Activated naive CD4-positive, alpha-beta T cell treated with anti-CD3 and anti-CD28 coated beads for 36 hours (primary cell): Measurements from ENCODE around the gene OR6C4. TPM values are rescaled to one million over a fixed set of nuclear protein-coding genes. Genes with fewer than 3 reads are reported as not detected.
"Not testable (repeated sequence)": the region's sequence is repeated elsewhere in the genome, so short reads cannot be mapped to it uniquely, and the experiment has no call there.

Experiments
- CTCF ChIA-PET: fragments of 350-600 bp; sonication (Branson Sonifier 250); formaldehyde crosslinking; loops from one replicate; lab custom pipeline; 2021; ENCODE audit warnings: antibody characterized with exemption; lab: Charles Lee
- DNase-seq: peaks from one replicate; pipeline ENCODE4 v3.0.0-alpha.2; 2020
- H3K27ac Mint-ChIP-seq: one replicate; pipeline ENCODE4 v1.8.0; 2021; ENCODE audit warnings: mild to moderate bottlenecking, mixed read lengths
- H3K27me3 Mint-ChIP-seq: one replicate; pipeline ENCODE4 v1.8.0; 2021; ENCODE audit warnings: low read depth, mixed read lengths
- H3K36me3 Mint-ChIP-seq: one replicate; pipeline ENCODE4 v1.8.0; 2021; ENCODE audit warnings: low read depth, mixed read lengths
- H3K4me1 Mint-ChIP-seq: one replicate; pipeline ENCODE4 v1.8.0; 2021; ENCODE audit warnings: low read depth, mixed read lengths
- H3K4me3 Mint-ChIP-seq: one replicate; pipeline ENCODE4 v1.8.0; 2021; ENCODE audit warnings: mild to moderate bottlenecking, moderate library complexity, mixed read lengths
- H3K9me3 Mint-ChIP-seq: one replicate; pipeline ENCODE4 v1.8.0; 2021; ENCODE audit warnings: mixed read lengths
- intact Hi-C: fragments of 100-400 bp; cut with micrococcal nuclease; formaldehyde crosslinking; loops from one replicate; pipeline ENCODE4 v1.15.1; 2023
- total RNA-seq, 2 experiments: library from RNA; stranded (reverse); gene quantifications; one replicate each; pipeline ENCODE4 v1.2.3, GENCODE V29; 2021

Gene OR6C4
- total RNA-seq, 2 experiments from 2014 or later: not detected

DNA sequence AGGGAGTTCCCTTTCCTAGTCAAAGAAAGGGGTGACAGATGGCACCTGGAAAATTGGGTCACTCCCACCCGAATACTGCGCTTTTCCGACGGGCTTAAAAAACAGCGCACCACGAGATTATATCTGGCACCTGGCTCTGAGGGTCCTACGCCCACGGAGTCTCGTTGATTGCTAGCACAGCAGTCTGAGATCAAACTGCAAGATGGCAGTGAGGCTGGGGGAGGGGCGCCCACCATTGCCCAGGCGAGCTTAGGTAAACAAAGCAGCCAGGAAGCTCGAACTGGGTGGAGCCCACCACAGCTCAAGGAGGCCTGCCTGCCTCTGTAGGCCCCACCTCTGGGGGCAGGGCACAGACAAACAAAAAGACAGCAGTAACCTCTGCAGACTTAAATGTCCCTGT, 40.8 kb downstream of the OR6C4 start:
- H3K9me3 Mint-ChIP-seq, intact Hi-C loops, H3K27ac Mint-ChIP-seq, H3K4me1 Mint-ChIP-seq, H3K4me3 Mint-ChIP-seq, CTCF ChIA-PET, H3K36me3 Mint-ChIP-seq, DNase-seq: not testable (repeated sequence)
- peaks cover 20% of the 10 kb centered on the region for H3K27me3 Mint-ChIP-seq

Other genes starting within 250 kb of the OR6C4 start
- not detected for gene OR6C1, start 235.3 kb upstream of the OR6C4 start, total RNA-seq
- gene OR6C3, start 218.9 kb upstream of the OR6C4 start, total RNA-seq: not detected
- not detected for gene OR6C75, start 186.6 kb upstream of the OR6C4 start, total RNA-seq
- gene OR6C65, start 149.1 kb upstream of the OR6C4 start, total RNA-seq: not detected
- not detected for gene OR6C76, start 123.3 kb upstream of the OR6C4 start, total RNA-seq
- not detected for gene OR6C2, start 105.5 kb upstream of the OR6C4 start, total RNA-seq
- not detected for gene OR6C70, start 79.5 kb upstream of the OR6C4 start, total RNA-seq
- gene OR6C68, start 57.2 kb upstream of the OR6C4 start, total RNA-seq: not detected
- not detected for gene OR2AP1, start 22.9 kb downstream of the OR6C4 start, total RNA-seq
- gene OR10P1, start 87.3 kb downstream of the OR6C4 start, total RNA-seq: not detected
- 1 to 10 TPM; 3.9 to 4.8 TPM for gene ITGA7, start 158.3 kb downstream of the OR6C4 start, total RNA-seq
- gene BLOC1S1, start 166.4 kb downstream of the OR6C4 start, total RNA-seq: 100 to 1,000 TPM; 118 to 124 TPM
- gene RDH5, start 170.8 kb downstream of the OR6C4 start, total RNA-seq: 1 to 10 TPM; 2.1 to 2.6 TPM
- gene CD63, start 179.4 kb downstream of the OR6C4 start, total RNA-seq: 10 to 100 TPM; 62.3 to 73.6 TPM
- 1 to 10 TPM; 4.2 TPM for gene GDF11, start 193.5 kb downstream of the OR6C4 start, total RNA-seq